Stimulated activated CD8-positive, alpha-beta memory T cell treated with anti-CD3 and anti-CD28 coated beads, Interleukin-15, amount 100 ng/mL, for 24 hours (primary cell): ENCODE results near the gene ZBTB47.

Experiments
- DNase-seq: peaks from one replicate; pipeline ENCODE4 v3.0.0-alpha.2; 2020; ENCODE audit warnings: low read depth

The ZBTB47 gene

DNA sequence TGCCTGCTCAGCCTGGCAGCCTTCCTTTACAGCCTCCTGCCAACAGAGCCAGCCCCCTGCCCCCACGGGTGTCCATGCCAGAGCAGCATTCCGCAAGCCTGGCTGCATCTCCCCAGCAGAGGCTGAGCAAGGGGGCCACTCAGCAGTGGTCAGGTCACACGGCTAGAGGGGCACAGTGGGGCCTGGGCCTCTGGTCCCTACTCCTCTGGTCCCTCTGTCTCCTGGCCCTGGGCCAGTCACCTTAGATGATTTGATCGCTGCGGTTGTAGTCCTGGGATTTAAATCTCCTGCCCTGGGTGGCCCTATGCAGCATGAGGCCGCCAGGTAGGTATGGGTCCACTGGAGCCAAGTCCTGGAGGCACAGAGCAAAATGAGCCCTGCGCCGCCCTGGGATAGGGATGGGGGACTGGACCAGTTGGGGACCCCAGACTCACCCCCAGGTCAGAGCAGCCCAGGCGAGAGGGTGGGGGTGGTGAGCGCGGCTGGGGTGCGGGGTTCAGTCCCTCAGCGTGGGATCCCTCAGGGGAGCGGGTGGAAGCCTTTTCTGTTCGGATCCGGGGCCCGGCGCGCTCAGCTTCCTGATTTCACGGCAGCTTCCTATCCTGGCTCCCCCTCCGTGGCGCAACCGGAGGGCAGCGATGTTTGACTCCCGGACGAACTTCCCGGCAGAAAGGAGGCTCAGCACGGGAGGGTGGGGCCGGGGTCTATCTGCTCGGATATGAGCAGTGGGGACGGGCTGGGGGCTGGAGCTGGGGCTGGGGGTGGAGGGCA lies at the start of gene ZBTB47:
Gene ZBTB47 (plus strand): TSS at position 138 of the 771 bp plus-strand sequence. CDS start 4,659 bp downstream, outside the sequence.
- no peak for DNase-seq

DNA sequence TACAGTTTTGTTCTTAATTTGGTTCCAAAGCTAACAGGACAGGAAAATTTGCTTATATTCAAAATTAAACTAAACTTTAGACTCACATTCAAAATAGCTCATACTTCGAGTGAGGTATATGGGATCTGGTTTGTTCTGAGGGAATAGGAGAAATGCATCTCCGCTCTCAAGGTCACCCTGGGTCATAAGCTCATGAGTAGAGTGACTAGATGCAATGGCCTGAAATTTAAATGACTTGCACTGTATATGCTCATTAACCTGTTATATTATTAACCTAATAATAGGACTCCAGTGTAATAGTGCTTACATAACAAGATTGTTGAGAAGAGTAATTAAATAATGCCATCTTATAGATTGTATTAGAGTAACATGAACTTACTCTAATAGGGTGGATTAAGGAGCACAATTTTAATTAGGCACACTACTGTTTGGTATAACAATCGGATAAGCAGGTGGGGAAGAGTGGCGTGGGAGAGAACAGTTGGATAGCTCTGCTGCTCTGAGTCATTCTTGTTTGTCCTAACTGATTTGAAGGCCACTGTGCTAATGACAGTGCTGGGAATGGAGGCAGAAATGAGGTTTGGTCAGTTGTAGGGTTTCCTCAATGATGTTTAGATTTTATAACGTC lies 47.8 kb upstream of the ZBTB47 start:
- DNase-seq = no peak

DNA sequence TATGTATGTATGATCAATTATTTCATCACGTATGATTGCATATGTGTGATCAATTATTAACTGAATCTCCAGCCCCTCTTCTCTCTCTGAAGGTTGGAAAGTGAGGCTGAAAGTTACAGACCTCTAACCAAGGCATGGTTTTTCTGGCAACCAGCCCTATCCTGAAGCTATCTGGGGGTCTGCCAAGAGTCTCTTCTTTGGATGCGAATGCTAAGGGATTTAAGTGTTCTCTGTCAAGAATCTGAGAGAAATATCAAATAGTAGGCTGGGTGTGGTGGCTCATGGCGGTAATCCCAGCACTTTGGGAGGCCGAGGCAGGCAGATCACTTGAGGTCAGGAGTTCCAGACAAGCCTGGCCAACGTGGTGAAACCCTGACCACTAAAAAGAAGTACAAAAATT lies 44.9 kb upstream of the ZBTB47 start:
- DNase-seq = no peak

DNA sequence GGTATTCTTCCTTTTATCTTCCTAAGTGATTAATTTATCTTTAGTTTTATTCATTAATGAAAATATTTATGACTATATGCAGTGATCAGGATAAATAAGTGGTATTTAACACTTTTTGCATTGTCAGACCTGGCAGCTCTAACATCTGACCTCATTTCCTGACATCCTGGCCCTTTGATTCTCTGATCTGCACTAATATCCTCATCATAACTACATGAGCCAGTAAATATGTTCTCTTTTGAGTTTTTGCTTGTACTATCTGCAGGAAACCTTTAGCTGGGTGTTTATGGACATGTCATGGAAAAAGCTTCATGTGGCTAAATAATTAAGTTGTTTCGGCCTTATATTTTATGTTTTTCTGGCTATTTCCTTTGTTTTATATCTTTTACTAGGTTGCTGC lies 42.5 kb upstream of the ZBTB47 start:
- DNase-seq = no peak

DNA sequence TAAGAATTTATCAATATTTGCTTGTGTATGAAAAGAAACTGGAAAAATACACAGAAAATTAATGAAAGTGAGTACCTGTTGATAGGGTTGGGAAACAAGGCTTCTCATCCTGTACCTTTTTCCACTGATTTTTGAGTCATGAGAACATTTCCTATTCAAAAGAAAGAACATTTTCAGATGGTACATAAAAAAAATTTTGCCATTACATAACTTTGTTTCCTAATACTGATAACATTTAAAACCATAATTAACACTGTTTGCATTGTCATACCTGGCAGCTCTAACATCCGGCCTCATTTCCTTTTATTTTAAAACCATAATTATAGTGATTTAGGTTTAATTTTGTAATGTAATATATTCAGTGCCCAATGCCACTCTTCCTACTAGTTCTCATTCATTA lies 41.3 kb upstream of the ZBTB47 start:
- no peak for DNase-seq

DNA sequence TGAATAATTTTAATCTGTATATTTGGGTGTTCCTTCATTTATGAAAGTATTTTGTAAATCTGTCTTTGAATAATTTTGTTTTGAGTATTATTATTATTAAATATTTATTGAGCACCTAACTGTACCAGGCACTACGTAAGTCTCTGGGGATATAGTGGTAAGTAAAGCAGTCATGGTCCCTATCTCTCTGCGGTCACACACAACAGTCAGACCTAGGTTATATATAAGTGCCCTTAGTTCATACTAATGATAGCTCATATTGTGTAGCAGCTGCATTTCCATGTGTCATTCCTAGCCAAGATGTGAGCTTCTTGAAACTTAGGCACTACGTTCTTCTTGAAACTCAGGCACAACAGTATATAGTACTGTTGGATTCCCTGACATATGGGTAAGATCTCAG lies 40.6 kb upstream of the ZBTB47 start:
- no peak for DNase-seq

DNA sequence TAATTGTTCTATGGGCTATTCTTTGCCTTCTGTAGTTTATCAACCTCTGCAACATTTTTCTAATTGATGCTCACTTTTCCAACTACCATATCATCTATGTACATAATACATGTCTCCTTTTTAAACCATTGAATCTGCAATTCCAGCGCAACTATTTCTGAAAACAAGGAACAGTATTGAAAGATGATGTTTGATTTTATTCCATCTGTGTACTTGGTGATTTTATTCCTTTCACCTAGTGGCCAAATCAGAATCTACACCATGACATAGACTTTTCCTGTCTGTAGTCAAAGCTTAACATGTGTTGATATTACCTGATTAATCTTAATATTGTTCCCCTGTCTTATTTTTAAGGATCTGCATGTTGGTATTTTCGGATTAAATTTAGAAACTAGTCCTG lies 40.0 kb upstream of the ZBTB47 start:
- no peak for DNase-seq

DNA sequence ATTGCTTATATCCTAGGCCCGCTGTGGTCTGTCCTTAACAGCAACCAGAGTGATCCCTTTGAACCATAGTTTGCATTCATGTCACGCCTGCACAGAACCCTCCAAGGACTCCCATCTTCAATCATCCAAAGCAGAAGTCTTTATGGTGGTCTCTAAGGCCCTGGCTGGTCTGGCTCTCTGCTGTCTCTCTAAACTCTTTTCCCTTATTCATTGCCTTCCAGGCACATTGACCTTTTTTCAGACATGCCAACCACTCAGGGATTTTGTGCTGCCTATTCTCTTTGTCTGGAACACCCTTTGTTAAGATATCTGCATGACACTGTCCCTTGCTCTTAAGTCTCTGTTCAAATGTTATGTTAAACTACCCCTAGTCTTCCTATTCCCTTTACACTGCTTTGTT lies 21.9 kb upstream of the ZBTB47 start:
- no peak for DNase-seq

DNA sequence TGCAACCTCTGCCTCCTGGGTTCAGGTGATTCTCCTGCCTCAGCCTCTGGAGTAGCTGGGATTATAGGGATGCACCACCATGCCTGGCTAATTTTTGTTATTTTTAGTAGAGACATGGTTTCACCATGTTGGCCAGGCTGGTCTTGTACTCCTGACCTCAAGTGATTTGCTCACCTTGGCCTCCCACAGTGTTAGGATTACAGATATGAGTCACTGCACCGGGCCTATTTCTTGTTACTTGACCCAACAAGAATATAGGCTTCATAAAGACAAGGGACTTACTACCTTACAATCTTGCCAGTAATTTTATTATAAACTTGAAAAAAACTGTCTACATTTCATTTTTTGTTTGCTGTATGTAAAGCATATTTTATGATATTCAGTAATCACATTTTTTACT lies 21.4 kb upstream of the ZBTB47 start:
- no peak for DNase-seq

DNA sequence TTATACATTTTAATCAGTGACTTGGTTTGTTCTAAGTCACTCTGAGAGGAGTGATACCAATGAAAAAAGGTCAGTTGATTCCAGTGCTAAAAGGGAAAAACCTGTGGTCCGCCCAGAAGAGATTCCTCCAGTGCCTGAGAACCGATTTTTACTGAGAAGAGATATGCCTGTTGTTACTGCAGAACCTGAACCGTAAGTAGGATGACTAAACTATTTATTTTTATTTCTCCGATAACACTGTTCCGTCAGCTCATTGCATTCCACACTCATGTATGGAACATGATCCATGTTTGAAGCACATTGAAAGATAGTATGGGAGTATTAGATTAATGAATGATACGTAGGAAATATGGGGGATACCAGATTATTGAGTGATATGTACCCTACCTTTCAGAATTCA lies 20.0 kb upstream of the ZBTB47 start:
- DNase-seq = no peak

DNA sequence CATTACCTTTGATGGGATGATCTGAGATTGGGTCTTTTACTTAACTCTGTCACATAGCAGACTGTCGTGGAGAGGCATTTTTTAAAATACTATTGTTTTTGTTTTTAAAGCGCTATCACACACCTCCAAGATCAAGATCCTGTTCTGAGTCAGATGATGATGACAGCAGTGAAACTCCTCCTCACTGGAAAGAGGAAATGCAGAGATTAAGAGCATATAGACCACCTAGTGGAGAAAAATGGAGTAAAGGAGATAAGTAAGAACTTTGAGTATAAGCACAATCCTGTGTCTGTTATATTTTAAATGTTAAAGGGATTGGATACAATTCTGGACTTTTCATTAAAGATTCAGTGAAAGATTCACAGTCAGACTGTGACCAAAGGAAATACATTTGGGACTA lies 18.4 kb upstream of the ZBTB47 start:
- DNase-seq = no peak

DNA sequence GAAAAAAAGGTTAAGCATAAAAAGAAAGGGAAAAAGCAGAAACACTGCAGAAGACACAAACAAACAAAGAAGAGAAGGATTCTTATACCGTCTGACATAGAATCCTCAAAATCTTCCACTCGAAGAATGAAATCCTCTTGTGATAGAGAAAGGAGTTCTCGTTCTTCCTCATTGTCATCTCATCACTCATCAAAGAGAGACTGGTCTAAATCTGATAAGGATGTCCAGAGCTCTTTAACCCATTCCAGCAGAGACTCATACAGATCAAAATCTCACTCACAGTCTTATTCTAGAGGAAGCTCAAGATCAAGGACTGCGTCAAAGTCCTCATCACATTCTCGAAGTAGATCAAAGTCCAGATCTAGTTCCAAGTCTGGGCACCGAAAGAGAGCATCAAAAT lies 16.5 kb upstream of the ZBTB47 start:
- no peak for DNase-seq

DNA sequence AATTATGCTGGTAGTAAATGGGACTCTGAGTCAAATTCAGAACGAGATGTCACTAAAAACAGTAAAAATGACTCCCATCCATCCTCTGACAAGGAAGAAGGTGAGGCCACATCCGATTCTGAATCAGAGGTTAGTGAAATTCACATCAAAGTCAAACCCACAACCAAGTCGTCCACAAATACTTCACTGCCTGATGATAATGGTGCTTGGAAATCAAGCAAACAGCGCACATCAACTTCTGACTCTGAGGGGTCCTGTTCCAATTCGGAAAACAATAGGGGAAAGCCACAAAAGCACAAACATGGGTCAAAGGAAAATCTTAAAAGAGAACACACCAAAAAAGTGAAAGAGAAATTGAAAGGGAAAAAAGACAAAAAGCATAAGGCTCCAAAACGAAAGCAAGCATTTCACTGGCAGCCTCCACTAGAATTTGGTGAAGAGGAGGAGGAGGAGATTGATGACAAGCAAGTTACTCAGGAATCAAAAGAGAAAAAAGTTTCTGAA lies 15.1 kb upstream of the ZBTB47 start:
- no peak for DNase-seq

DNA sequence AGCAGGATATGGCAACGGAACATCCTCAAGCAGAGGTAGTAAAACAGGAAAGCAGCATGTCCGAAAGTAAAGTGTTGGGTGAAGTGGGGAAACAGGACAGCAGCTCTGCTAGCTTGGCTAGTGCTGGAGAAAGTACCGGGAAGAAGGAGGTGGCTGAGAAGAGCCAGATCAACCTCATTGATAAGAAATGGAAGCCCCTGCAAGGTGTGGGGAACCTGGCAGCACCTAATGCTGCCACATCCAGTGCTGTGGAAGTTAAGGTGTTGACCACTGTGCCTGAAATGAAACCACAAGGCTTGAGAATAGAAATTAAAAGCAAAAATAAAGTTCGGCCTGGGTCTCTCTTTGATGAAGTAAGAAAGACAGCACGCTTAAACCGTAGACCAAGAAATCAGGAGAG lies 14.3 kb upstream of the ZBTB47 start:
- DNase-seq = no peak

DNA sequence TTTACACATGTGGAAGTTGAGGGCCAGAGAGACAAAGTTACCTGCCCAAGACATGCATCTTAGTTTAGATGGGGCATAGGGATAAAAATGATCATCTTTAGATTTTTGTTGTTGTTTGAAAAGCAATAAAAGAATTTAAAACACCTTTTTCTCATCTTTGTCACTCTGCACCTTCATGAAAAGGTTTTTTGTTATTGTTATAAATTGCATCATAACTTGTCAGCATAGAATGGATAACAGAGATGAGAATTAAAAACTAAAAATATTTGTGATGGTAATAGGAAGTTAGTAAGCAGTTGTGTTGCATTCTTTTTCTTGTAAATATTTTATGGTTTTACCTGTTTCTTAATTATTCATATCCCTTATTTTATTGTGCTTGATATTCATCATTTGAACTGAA lies 13.4 kb upstream of the ZBTB47 start:
- no peak for DNase-seq

DNA sequence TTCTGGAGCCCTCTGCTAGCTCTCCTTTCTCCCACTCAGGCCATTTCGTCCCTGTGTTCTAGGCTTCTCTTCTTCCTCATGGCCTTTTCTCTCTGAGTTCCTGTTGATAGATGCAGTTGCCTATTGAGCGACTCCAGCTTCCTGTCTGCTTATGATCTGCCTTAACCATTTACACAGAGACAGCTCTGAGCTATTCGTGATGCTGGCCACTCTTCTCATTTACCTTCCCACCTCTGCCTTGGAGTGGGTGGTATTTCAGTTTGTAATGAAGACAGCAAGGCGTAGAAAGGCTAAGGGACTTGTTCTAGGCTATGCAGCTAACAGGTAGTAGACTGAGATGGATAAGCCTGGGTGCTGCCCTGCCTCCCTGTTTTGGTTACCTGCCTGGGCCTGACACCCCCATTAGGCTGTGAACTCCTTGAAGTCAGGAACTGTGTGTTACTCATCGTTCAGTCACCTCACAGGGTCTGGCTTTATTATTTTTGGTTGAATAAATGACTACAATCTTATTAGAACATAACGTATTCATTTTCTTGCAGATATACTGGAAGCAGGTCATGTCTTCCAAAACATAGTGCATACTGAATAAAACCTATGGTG lies 12.6 kb upstream of the ZBTB47 start:
- no peak for DNase-seq

DNA sequence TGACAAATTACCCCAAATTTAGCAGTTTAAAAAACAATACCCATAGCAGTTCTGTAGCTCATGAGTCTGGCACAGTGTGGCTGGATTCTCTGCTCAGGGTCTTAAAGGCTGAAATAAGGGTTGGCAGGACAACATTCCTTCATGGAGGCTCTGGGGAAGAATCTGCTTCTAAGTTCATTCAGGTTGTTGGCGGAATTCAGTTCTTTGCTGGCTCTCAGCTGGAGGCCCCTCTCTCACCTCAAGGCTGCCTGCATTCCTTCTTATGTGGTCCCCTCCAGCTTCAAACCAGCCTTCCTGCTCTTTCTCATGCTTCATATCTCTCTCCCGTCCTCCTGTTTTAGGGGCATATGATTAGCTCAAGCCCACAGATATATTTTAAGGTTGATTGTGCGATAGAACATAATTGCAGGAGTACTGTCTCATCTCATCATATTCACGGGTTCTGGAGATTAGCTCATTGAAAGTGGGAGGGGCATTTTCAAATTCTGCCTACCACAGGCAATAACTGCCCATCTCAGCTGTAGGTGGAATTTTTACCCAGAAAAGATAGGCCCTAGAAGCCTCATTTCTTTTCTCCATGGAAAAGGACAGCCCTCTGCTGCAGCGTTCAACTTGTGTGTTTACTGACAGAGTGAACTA lies 5.6 kb upstream of the ZBTB47 start:
- no peak for DNase-seq

DNA sequence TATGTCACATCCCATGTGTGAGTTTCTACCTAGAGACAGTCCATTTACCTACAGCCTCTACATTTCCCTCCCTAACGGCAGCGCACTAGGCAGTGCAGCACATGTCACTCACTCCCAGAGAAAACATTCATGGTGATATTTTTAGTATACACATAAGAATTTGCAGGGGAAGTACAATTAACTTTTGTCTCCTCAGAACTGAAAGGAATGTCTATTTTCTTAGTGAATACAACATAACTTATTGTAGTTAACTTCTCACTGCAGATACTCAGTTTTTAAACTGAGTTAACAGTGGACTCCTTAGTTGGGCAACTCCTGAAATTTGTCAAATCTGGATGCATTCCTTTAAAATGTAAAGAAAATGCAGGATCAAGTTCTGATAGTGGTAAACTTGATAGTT lies 4.5 kb upstream of the ZBTB47 start:
- DNase-seq = no peak

DNA sequence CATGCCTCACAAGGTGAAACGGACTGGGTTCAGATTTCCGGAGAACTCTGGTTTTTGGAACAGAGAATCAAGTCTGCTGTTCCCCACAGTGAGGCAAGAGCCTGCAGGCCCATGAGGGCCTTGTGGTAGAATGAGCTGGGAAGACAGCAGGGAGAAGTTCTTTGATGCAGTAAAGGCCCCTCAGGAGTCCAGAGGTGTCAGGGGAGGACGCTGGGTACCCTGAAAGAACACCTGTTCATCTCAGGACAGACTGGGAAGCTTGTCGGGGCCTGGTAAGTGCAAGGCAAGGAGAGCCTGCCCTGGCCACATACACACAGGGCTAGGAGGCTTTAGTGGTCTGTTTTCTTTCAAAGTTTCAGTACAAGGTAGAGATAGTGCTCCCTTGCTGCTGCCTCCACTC lies 3.7 kb upstream of the ZBTB47 start:
- DNase-seq = no peak

DNA sequence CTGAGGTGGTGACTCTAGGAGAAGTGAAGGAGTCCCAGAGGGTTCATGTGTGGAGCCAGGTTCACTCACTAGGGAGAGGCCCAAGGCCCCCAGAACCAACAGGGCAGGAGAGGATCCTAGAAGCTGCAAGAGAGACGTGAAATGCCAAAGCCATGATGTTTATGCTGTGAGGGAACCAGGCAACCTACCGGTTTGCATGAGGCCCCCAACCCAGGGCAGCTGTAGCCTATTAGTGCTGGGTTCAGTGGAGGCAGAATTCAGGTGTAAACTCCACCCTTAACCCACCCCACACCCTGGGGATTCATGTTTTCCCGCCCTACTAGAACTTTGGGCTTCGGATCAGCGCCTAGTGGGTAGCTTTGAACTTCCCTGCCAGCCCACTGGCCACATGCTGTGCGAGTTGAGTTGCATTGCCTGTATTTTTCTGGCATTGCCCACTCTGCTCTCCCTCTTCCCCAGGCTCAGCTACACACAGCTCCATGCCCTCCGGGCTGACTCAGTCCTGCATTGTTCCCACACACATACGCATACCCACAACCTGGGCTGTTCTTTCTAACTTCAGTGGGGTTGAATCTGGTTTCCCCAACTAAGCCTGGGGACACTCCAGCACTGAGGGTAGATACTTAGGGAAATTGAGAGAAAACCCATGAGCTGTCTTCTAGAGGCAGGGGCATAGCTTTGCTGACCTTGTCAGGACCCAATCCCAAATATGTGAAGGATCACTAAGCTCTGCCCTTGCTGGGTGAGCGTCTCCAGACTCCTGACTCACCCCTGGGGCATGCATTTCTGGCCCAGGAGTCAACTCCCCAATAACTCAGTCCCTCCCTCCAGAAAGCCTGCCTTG lies 2.0 kb upstream of the ZBTB47 start:
- DNase-seq = no peak

DNA sequence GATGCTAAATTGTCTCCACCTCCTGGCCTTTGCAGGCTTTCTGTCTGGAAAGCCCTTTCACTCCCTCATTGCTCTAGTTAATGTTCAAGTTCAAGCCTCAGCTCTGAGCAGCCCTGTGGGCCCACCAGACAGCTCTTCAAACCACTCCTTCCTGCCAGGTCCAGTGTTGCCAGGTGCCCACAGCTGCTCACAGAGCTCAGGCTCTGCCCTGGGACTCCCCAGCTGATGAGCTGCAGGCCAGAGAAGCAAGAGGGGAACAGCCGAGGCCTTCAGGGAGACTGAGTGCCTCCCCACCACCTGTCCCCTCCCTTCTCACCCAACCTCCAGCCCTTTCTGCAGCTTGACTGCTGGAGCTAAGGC lies 1.3 kb upstream of the ZBTB47 start:
- no peak for DNase-seq
